CMK (cell line): ENCODE data around the gene CDK16.
"Not testable (repeated sequence)": the region's sequence is repeated elsewhere in the genome, so short reads cannot be mapped to it uniquely, and the experiment has no call there.

Source experiments
- DNase-seq: peaks from one replicate; pipeline ENCODE4 v3.0.0-alpha.2; 2010; ENCODE audit warnings: low read depth

CDK16 gene

DNA sequence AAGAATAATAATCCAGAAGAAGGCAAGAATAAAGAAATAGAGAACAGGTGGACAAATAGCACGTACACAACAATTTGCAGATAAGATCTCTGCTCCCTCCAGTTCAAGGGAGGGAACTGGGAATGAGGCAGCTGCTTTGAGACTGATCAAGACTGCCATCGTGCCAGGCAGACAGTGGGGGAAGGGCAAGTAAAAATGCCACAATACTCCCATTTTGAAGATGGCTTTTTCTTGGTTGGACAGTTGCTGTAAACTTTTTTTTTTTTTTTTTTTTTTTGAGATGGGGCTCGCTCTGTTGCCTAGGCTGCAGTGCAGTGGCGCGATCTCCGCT lies 31.5 kb downstream of the CDK16 start:
- no peak for DNase-seq

GRCh38 chrX:47257620-47258019 lies 39.1 kb downstream of the CDK16 start:
- not testable (repeated sequence) for DNase-seq

DNA sequence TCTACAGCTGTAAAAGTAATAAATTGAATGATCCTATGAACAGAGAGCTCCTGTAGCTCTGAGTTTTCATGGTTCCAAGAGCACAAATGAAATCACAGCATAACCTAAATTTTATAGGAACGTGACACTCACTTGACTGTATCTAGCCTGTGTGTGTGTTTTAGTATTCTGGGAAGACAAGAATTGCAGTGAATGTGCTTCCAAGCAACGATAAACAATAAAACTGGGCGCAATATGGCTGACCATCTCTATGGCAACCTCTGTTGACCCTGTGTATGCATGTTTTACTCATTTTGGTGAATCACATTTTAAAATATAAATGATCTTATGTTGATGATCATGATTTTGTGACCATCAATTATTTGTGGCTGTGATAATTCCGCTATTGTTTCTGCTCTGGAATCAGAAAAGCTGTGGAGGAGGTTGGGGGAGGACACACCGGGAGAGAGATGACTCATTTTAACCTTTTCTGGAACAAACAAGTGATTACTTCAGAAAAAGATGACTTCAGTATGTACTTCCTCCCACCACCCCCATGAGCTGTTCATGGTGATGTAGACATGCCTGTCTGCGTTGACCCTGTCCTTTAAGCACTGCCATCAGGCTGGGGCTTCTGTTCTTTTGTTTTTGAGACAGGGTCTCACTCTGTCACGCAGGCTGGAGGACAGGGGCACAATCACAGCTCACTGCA lies 46.1 kb downstream of the CDK16 start:
- DNase-seq = no peak

- DNase-seq = no peak
Measured at GRCh38 chrX:47266643-47267042, 48.2 kb downstream of the CDK16 start.

DNA sequence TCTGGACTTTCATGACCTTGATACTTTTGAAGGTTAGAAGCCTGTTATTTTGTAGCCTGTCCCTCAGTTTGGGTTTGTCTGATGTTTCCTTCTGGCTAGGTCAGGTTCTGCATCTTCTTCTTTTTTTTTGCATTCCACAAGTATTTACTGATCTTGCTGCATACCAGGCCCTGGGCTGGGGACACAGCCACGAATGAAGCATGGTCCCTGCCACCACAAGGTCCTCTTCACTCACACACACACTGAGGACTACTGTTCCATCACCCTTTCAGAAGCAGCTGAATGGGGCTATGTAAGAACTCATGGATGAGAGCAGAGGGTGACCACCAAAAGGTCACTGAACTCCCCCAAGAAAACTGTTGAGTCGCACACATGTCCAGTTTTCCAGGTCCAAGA lies 53.5 kb downstream of the CDK16 start:
- DNase-seq = no peak

DNA sequence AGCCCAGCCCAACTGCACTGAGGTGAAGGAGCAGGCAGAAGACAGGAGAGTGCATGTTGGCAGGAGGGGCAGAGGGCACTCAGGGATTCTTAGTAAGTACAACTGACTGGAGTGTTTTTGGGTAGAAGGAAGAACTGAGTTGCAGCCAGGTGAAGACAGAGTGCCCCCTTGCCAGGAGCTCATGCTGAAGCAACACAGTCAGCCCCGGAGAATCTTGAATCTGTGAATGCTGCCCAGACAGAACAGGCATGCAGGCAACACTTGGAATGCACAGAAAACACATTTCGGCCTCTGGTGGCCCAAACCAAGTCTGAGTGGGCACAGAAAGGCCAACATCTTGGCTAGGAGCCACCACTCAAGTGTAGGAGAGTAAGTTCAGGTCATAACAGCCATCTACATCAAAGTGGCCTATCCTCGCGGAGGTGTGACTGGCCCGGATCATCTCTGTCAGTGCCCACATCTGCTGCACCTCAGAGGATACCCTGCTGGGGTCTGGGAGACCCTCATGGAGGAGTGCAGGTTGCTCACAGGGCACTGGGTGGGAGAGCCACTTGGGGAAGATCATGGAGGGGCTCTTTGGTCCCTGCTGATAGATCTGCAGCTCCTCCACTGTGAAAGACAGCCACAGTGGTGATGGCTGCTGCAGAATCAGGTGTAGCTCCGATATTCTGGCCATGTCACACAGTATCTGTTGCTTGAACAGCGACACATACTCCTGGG lies 54.7 kb downstream of the CDK16 start:
- DNase-seq = no peak

DNA sequence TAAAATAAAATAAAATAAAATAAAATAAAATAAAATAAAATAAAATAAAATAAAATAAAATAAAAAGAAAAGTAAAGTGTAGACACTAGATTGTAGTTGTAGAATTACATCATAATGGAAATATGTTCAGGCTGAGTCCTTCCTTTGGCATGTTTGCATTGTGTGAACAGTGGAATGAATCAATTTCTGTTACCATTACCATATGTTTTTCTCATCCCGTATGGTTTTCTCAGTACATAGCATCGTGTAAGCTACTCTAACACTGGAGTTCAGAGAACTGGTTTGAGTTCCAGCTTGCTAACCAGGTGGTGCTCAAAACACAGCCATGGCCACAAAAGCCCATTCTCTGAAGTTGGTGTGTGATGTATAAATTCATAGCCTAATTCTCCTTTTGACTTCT lies 60.2 kb downstream of the CDK16 start:
- DNase-seq = no peak
